Fibroblast of skin of right quadriceps (primary cell): Measurements from ENCODE around the gene ESYT3.

Source experiments
- DNase-seq: peaks from one replicate; pipeline ENCODE4 v3.0.0-alpha.2; 2013

Gene ESYT3

GRCh38 chr3:138434276-138434874, at the start of gene ESYT3:
ESYT3 (plus strand) TSS chr3:138434616; CDS start chr3:138434799, 183 bp downstream.
- peak; percentile 50 for DNase-seq

GRCh38 chr3:138384976-138385375, 49.4 kb upstream of the ESYT3 start:
- no peak for DNase-seq

- DNase-seq = peak; percentile 51
These were observed 45.2 kb upstream of the ESYT3 start for GRCh38 chr3:138389144-138389601.

GRCh38 chr3:138389841-138390581, 44.4 kb upstream of the ESYT3 start:
- DNase-seq = peak; percentile 95

- no peak for DNase-seq
These were observed 43.9 kb upstream of the ESYT3 start for GRCh38 chr3:138390582-138390932.

- DNase-seq = no peak
These were observed 40.3 kb upstream of the ESYT3 start for GRCh38 chr3:138394156-138394555.

GRCh38 chr3:138394686-138395085, 39.7 kb upstream of the ESYT3 start:
- DNase-seq = no peak

GRCh38 chr3:138395865-138396751, 38.3 kb upstream of the ESYT3 start:
- no peak for DNase-seq

- DNase-seq = no peak
These were observed 37.5 kb upstream of the ESYT3 start for GRCh38 chr3:138396752-138397410.

GRCh38 chr3:138397983-138398382, 36.4 kb upstream of the ESYT3 start:
- DNase-seq = no peak

GRCh38 chr3:138398791-138399575, 35.4 kb upstream of the ESYT3 start:
- no peak for DNase-seq

GRCh38 chr3:138399766-138400165, 34.6 kb upstream of the ESYT3 start:
- no peak for DNase-seq

GRCh38 chr3:138400651-138401070, 33.8 kb upstream of the ESYT3 start:
- DNase-seq = no peak

- DNase-seq = no peak
These were observed 32.6 kb upstream of the ESYT3 start for GRCh38 chr3:138401834-138402233.

- DNase-seq = no peak
These were observed 30.3 kb upstream of the ESYT3 start for GRCh38 chr3:138404121-138404520.

- DNase-seq = no peak
These were observed 29.4 kb upstream of the ESYT3 start for GRCh38 chr3:138405001-138405400.

GRCh38 chr3:138405486-138405885, 28.9 kb upstream of the ESYT3 start:
- no peak for DNase-seq

- no peak for DNase-seq
These were observed 27.8 kb upstream of the ESYT3 start for GRCh38 chr3:138406606-138407005.

GRCh38 chr3:138407236-138407907, 27.0 kb upstream of the ESYT3 start:
- DNase-seq = no peak

GRCh38 chr3:138408751-138409570, 25.5 kb upstream of the ESYT3 start:
- DNase-seq = peak; percentile 38
